Muscle of back (tissue), 11 donors: ENCODE data around the gene RNU1-3. TPM values are rescaled to one million over a fixed set of nuclear protein-coding genes. Genes with fewer than 3 reads are reported as not detected.
"Not testable (repeated sequence)": the region's sequence is repeated elsewhere in the genome, so short reads cannot be mapped to it uniquely, and the experiment has no call there.

Experiments
- DNase-seq, 3 donors: peaks; one replicate each; pipeline versions ENCODE4 v3.0.0 to v3.0.0-alpha.2; 2013
- polyA plus RNA-seq, 10 donors: library from polyadenylated mRNA; unstranded; fragments of 120-200 nt; gene quantifications; one replicate each; pipeline ENCODE4 v1.2.1, GENCODE V29; 2013; ENCODE audit not compliant: insufficient read length in 10 of 10

RNU1-3 gene
- polyA plus RNA-seq, 10 donors = 1.2 TPM; not detected in 9

DNA sequence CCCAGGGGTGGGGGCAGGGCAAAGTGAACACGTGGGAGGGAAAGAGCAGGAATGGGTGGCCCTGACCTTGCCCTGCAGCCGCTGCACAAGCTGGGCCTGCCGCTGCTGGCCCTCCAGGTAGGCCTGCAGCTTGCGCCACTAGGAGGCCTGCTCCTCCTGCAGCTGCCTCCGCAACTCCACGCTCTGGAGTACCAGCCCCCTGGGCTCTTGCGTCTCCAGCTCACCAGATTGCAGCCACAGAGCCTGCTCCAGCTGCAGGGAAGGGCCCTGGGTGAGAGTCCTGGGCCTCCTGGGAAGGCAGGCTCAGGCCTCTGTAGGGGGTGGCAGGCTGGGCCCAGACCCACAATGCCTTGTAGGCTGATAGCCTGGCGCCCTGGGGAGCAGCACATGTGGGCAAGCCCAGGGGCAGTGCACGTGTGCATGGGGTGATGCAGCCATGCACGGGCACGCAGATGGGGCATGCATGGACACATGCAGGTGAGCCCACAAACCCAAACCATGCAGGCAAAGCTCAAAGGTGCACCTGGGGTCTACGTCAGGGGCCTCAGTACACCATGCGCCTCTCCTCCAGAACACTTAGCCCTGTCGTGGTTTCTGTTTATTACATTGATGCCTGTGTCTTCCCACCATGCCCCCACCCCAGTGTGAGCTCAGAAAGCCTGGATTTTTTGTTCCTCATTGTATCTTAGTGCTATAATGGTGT is 9.6 kb downstream of the RNU1-3 start:
- not testable (repeated sequence) for DNase-seq

- DNase-seq = not testable (repeated sequence)
Observed at GRCh38 chr1:16656574-16656973, 10.2 kb downstream of the RNU1-3 start.

DNA sequence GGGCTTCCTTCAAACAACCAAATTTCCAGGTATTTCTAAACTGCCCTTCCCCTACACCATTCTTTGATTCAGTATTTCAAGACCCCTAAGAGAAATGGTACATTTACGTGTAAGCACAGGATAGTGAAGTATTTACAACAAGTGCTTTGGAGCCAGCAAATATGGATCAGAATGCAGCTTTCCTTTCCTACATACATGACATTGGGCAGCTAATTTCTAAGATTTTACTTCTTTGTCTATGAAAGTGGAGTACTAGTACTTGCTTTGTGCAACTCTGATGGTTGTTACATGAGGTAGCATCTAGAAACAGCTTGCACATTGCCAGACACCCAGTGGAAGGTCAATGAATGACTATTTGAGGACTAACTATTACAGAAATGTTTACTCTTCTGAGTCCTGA is 15.2 kb downstream of the RNU1-3 start:
- DNase-seq = not testable (repeated sequence)

DNA sequence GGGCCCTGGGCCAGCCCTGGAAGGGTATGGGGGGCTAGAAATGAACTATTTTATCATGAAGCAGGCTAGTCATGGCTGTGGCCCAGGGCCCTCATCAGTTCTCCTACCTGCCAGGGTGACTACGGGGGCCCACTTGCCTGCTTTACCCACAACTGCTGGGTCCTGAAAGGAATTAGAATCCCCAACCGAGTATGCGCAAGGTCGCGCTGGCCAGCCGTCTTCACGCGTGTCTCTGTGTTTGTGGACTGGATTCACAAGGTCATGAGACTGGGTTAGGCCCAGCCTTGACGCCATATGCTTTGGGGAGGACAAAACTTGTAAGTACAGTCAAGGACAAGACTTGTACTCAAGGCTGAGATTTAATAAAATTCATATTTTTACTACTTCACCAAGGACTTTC is 16.8 kb downstream of the RNU1-3 start:
- not testable (repeated sequence) for DNase-seq

GRCh38 chr1:16649390-16649789 is 17.4 kb downstream of the RNU1-3 start:
- DNase-seq = not testable (repeated sequence)

GRCh38 chr1:16648756-16649155 is 18.0 kb downstream of the RNU1-3 start:
- DNase-seq = not testable (repeated sequence)

DNA sequence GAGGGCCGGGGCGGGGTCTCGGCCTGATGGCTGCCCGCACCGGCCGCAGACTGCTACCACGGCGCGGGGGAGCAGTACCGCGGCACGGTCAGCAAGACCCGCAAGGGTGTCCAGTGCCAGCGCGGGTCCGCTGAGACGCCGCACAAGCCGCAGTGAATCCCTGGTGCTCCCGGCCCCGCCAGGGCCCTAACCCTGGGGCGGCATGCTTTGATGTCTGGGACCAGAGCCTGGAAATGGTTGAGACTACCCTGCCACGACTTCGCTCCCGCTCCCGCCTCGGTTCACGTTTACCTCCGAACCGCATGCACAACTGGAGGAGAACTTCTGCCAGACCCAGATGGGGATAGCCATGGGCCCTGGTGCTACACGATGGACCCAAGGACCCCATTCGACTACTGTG is 18.5 kb downstream of the RNU1-3 start:
- not testable (repeated sequence) for DNase-seq

DNA sequence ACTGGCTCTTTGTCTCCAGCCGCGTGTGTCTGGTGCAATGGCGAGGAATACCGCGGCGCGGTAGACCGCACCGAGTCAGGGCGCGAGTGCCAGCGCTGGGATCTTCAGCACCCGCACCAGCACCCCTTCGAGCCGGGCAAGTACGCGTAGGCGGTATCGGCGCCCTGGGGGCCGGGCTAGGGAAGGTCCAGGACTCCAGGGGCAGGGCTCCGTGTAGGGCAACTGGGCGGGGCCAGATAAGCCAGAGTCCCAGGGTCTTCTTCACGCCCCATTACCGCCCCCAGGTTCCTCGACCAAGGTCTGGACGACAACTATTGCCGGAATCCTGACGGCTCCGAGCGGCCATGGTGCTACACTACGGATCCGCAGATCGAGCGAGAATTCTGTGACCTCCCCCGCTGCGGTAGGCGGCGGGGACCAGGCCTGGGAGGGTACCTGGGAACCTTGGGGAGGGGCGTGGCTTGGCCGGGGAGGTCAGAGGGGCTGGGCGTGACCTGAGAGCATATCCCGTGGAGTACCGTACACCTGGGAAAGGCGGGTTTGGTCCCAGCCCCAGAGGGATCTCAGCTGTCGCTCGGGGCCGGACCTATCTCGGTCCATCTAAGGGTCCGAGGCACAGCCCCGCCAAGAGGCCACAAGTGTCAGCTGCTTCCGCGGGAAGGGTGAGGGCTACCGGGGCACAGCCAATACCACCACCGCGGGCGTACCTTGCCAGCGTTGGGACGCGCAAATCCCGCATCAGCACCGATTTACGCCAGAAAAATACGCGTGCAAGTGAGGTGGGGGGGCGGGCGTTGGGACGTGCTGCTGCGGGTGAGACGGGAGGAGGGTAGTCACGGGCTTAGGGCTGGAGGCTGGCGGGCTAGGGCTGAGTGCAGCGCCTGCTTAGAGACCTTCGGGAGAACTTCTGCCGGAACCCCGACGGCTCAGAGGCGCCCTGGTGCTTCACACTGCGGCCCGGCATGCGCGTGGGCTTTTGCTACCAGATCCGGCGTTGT is 19.3 kb downstream of the RNU1-3 start:
- DNase-seq = not testable (repeated sequence)

DNA sequence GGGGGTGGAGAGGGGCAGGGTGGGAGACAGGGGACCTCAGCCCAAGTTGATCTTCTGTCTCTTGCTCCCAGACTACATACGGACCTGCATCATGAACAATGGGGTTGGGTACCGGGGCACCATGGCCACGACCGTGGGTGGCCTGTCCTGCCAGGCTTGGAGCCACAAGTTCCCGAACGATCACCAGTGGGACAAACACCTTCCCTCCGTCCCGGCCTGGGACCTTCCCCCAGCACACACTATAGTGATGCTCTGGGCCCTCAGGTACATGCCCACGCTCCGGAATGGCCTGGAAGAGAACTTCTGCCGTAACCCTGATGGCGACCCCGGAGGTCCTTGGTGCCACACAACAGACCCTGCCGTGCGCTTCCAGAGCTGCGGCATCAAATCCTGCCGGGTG is 20.0 kb downstream of the RNU1-3 start:
- not testable (repeated sequence) for DNase-seq

DNA sequence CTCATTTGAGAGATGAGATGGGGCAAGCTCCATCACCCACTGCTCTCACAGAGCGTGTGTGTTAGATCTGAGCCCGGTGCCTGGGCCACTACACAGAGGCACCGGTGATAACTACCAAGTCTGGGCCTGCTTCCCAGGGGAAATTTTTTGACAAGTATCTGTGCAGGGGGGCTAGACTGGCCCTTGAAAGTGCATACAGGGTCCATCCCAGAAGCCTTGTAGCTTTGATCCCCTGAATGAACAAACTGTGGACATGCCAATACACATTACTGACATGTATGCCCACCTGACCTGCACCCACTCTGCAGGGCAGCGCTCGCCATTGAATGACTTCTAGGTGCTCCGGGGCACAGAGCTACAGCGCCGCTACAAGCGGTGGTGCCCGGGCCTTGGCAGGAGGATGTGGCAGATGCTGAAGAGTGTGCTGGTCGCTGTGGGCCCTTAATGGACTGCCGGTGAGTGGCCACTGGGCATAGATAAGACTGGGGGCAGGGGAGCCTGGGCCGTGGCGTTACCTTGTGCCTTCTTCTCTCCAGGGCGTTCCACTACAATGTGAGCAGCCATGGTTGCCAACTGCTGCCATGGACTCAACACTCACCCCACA is 20.6 kb downstream of the RNU1-3 start:
- not testable (repeated sequence) for DNase-seq

DNA sequence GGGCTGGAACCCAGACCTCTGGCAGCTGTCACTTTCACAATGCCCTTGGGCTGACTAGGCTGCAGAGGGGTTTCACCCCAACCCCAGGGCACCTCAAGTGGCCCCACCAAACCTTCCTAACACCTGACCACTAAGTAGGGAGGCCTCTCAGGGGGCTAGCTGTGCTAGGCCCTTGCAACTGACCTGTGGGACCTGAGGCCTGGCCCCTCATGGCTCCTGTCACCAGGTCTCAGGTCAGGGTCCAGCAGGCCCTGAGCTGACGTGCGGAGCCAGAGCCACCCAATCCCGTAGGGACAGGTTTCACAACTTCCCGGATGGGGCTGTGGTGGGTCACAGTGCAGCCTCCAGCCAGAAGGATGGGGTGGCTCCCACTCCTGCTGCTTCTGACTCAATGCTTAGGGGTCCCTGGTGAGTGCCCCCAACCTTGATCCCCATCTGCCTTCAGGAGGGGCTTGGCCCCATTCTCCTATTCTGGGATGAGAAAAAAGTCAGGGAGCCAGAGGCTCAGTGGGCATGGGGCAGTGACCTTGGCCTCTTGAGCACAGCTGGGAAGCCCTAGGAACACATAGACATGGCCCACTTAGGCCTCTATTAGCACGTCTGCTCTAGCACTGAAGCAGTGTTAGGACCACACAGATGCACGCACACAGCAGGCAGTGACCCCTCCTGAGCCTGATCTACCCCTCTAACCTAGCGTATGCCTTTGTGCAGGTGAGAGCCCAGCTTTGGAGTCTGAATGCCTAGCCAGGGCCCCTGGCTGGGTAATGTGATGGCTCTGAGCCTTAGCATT is 21.3 kb downstream of the RNU1-3 start:
- DNase-seq = peak in 1 of 3 donors; percentile 45

GRCh38 chr1:16644482-16645270 is 22.1 kb downstream of the RNU1-3 start:
- DNase-seq = peak; percentile 98 to 100 (median 100)

GRCh38 chr1:16644193-16644481 is 22.6 kb downstream of the RNU1-3 start:
- no peak for DNase-seq

DNA sequence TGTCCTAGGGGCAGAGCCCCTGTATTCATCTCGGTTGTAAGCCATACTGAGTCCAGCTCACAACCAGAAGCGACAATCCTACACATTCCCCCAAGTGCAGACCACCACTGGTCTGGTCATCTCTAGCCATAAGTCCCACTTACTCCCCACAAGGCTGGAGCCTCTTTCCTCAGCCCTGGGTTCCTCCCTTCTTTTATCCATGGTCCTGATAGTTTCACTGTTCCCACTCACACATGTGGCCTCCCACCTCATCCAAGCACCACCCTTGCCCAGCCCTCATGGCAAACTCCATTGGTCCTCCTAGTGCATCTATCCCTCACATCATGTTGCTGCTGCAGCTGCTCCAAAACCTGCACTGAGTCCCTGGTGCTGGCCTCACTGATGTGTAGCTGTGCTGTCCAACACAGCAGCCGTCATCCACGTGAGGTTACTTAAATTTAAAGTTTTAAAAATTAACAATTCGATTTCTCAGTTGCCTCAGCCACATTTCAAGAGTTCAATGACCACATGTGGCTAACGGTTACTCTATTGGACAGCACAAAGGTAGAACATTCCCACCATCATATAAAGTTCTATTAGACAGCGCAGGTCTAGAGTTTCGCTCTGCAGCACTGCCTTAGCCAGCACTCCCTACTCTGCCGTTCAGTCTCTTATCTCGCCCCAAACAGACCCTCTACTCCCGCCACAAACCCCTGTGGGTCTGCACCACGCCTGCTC is 23.1 kb downstream of the RNU1-3 start:
- not testable (repeated sequence) for DNase-seq

DNA sequence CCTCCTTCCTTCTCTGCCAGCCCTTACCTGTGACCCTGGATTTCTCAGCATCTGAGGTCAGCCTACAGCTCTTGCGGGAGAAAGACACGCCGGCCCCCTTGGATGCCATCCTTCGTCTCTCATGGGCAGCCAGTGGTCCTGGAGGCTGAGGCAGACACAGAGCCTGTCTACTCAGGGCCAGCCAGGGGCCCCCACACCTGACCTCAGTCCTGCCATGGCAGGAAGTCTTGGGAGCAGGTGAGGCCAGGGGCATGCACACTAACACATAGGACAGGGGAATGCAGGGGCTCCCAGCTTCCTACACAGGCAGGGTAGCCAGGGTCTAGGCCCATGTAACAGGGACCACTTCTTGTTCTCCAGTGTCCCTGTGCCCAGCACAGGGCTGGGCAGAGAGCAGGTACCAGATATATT is 23.7 kb downstream of the RNU1-3 start:
- DNase-seq = not testable (repeated sequence)

DNA sequence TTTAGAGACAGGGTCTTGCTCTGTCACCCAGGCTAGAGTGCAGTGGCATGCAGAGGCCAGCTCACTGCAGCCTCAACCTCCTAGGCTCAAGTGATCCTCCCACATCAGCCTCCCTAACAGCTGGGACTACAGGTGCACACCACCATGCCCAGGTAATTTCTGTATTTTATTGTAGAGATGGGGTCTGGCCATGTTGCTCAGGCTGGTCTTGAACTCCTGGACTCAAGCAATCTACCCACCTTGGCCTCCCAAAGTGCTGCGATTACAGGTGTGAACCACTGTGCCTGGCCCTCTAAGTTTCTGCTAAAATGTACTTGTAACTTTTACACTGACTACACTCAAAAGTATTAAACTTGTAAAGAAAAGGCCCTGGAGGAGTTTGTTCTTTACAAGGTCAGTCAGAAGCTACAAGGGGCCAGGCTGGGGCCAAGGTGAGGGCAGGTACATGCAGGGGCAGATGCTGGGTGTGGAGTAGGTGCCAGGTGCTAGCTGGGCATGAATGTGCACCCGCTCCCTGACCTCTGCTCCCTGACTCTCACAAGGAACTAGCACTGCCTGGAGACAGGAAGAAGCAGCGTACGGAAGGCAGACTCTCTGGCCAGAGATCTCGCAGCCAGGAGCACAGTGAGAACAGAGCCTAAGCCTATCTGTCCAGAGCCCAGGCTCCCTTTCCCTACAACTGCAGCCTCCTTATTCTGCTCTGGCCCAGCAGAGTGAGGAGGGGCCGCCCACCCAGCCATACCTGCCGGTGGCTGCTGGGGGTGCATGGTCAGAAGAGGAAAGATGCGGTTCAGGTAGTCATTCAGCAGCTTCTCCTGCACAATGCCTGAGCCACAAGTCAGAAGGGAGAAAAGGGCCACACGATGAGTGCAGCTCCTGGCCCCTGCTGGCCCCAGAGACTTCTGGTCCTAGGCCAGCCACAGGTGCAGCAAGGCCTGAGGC is 24.5 kb downstream of the RNU1-3 start:
- DNase-seq = not testable (repeated sequence)

DNA sequence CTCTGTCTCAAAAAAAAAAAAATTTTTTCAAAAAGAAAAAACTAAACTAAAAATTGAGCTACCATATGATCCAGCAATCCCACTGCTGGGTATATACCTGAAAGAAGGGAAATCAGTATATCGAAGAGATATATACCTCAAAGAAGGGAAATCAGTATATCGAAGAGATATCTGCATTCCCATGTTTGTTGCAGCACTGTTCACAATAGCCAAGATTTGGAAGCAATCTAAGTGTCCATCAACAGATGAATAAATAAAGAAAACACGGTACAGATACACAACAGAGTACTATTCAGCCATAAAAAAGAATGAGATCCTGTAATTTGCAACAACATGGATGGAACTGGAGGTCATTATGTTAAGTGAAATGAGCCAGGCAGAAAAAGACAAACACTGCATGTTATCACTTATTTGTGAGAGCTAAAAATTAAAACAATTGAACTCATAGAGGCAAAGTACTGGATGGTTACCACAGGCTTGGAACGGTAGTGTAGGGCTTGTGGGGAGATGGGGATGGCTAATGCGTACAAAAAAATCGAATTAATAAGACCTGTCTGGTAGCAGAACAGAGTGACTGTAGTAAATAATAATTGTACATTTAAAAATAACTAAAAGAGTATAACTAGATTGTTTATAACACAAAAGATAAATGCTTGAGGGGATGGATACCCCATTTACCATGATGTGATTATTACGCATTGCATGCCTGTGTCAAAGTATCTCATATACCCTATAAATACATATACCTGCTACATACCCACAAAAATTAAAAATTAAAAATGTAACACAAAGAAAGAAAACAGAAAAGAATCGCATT is 25.4 kb downstream of the RNU1-3 start:
- DNase-seq = not testable (repeated sequence)
